GM18873 (cell line): ENCODE measurements around the gene RWDD4.
"Not testable (repeated sequence)": the region's sequence is repeated elsewhere in the genome, so short reads cannot be mapped to it uniquely, and the experiment has no call there.

Source experiments
- ATAC-seq: cut with Tn5 transposase; IDR thresholded peaks from one replicate; pipeline ENCODE4 v1.9.1; 2021; ENCODE audit warnings: mild to moderate bottlenecking, moderate library complexity, moderate number of reproducible peaks; ENCODE audit not compliant: unreplicated experiment, low FRiP score

Gene RWDD4

DNA sequence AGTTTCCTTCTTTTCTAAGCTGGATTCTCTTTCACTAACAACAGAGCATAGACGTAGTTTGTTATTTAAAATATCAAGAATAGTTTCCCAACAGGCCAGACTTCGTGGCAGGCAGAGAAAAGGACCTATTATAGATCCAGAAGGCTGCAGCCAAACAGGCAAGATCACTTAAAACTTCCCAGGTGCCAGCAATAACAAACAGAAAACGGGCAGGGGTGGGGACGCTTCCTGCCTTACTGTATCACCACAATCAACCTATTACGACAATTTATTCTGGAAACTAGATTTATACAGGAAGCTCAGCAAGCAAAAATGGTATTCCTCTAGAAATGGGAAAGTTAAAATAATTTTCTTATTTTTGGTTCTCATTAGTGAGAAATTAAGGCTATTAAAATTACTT, 22.1 kb downstream of the RWDD4 start:
- no peak for ATAC-seq

DNA sequence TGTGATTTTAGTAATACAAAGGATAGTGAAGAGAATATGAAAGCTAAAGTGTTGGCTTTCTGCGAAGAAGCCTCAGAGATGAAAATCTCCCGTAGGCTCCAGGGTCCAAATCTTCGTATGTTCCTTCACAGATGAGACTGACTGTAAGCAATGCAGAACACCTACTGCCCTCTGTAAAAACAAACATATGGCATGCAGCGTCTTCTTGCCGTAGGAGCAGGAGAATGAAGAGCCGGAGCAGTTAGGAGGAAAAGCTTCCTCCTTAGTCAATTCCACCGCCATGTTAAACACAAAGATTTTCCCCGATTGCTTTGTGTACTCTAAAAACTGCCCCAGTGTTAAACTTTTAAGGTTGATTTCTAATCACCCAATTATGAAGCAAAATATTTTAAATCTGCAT, 22.5 kb downstream of the RWDD4 start:
- ATAC-seq = no peak

DNA sequence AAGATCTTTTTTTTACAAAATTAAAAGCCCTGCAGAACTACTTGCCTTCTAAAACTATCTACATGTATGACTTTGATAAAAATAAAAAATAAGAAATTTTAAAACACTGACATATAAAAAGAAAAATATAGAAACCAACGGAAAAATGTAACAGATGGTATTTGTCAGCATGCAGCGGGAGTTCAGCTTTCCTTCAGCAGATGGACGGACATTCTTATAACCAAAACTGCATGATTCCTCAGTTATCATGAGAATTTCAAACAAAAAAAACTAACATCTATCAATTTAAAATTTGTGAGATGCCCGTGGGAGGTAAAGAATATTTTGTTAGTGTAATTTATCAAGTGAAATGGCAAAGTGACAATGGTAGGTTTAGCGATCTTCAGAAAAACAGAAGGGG, 23.2 kb downstream of the RWDD4 start:
- no peak for ATAC-seq

DNA sequence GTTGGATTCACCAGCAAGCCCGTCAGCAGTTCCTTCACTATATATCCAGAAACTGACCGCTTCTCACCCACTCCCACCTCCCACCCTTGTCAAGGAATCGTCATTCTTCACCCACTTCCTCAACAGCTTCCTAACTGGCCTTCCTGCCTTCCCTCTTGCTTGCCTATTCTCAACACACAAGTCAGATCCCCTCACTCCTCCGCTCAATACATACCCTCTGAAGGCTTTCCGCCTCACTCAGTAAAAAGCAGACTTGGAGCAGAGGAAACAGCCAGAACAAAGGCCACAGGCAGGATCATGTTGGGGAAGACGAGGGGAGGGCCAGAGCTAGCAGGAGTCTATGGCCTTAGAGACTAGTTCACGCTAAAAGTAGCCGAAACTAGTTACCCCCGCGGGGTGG, 23.7 kb downstream of the RWDD4 start:
- ATAC-seq = no peak

DNA sequence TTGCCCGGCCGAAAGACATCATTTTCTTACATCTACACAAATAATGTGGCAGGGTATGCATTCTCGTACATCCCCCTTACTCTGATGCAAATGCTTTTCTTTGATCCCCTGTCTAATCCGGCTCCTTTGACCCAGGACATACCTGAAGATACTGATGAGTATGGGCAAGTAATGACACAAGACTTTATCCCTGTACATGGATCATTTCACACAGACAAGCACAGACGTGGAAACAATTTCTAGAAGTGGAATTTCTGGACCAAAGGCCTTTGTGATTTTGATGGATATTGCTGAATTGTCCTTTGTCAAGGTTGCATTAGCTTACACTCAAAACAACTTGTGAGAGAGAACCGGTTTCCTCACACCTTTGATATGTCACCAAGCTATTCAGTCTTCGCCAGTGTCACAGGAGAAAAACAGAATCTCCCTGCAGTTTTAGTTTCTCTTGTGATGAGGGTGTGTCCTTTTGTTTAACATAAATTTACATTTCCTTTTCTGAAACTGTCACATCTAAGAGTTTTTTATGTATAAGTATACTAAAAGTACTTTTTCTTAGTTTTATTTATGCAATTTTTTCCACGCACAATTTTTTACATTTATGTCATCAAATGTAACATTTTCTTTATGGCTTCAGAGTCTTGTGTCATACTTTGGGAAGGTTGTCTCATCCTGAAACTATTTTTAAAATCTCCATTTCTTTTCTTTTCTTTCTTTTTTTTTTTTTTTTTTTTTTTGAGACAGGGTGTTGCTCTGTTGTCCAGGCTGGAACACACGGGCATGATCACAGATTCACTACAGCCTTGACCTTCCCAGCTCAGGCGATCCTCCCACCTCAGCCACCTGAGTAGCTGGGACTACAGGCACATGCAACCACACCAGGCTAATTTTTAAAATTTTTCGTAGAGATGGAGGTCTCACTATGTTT, 25.2 kb downstream of the RWDD4 start:
- ATAC-seq = no peak

DNA sequence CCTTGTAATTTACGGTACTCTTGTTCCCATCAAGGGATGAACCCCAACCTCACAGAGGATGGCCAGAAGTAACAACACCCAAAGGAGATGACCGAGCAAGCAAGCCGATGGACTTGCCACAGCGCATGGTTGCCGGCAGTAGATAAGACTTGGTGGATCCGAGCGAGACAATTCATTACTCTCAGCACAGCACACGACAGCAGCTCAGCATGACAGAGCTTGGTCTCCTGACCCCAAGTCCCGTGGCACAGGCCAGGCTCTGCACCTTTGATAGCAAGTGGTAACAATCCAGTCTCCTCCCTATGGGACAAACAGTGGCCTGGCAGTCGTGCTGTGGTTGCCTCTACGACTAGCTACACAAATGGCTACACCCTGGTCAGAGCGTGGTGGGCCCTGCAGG, 26.3 kb downstream of the RWDD4 start:
- no peak for ATAC-seq

DNA sequence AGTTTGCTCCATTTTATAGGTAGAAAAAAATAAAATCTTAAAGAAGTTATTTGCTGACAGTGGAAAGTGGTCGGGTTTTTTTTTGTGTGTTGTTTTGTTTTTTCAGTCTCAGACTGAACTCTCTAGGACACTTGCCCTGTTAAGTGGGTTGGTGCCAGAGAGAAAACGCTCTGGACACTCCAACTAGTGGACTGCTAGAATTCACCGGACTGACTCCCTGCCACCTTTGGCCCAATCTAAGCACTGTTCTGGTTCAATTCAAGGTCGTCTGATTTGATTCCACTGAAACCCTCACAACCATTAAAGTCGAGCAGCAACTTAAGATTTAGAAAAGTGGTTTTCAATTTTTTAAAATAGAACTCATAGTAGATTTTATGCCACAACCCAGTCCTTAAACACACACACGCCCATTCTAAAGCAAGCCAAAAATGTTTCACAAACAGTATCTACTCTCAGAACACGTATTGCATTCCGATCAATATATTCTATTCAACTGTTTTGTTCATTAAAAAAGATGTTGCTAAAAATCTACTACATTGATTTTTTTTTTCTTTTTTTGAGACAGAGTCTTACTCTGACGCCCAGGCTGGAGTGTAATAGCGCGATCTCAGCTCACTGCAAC, 27.3 kb downstream of the RWDD4 start:
- no peak for ATAC-seq

DNA sequence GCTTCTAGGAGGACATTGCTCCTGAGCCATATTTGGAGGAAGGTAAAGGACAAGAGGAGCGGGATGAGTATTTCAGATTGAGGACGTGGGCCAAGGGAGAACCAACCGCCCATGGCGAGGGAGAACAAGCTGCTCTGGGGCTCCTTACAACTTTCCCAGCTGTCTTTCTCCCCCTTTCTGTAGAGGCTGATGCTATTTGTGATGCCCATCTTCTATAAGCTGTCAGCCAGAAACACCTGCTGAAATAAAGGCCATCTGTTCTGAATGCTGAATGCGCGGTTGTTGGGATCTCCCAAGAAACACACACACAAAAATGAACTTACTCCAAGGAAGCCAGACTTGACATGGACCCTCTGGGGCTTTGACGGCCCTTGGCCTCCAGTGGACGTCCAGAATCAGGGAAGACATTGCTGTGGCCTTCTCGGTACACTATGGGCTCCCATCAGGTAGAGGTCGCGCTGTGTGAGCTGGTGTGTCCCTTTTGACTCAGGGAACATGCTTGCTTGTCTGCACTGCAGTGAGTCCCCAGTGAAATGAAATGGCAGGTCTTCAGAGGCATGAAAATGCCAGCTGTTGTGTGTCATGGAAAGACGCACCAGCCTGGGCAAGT, 30.9 kb downstream of the RWDD4 start:
- ATAC-seq = no peak

DNA sequence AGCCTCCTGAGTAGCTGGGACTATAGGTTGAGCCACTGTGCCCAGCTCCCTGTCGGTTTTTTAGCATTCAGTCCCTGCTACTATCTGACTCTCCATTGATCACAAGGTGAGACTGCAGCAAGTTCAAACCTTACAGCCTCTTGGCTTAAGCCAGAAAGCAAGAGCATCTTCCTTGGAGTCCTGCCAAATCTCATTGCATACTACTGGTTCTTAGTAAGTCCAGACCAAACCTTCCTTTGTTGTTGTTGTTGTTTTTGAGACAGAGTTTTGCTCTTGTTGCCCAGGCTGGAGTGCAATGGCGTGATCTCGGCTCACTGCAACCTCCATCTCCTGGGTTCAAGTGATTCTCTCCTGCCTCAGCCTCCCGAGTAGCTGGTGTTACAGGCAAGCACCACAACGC, 31.7 kb downstream of the RWDD4 start:
- ATAC-seq = not testable (repeated sequence)

DNA sequence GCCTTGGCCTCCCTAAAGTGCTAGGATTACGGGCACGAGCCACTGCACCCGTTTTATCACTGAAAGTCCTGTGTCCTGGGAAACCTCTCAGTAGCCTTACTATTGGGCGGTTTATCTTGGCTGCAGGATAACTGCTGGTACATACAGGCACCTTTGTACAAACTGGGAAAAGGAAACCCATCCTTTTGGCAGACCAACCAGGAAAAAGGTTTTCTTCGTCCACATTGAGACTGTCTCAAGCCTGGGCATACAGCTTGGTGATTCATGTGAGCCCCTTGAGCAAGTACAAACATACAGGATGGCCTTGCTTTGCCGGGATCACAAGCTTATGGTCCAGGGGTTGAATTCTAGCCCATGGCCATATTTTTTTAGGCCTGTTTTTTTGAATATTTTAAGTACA, 32.8 kb downstream of the RWDD4 start:
- no peak for ATAC-seq

DNA sequence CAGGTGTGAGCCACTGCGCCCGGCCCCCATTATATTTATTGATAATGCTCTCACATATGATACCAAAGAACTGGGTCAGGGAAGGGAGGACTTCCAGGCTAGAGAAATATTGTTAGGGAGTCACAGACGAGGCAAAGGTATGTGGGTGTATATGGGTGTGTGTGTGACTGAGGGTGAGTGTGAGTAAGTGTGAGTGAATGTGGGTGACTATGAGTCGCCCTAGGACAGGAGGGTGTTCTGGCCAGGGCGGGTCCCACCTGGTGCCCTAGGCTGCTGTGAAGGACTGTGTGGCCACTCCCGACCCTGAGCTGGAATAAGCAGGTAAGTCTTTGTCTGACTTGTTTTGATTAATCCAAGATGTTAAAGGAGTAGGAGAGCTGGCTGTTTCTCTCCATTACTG, 34.4 kb downstream of the RWDD4 start:
- no peak for ATAC-seq

DNA sequence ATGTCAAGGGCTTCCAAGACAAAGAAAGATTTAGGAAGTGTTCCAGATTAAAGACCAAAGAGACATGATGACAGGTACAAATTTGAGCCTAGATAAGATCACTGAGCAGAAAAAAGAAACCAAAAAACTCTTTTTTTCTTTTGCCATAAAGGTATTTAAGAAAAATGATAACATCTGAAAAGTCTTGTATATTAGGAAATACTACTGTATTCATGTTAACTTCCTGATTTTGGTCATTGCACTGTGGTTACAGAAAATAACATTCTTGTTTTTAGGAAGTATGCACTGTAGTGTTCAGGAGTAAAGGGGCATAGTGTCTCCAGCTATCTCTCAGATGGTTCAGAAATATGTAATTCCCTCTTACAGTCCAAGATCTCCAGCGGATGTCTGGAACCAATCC, 37.1 kb downstream of the RWDD4 start:
- ATAC-seq = no peak

DNA sequence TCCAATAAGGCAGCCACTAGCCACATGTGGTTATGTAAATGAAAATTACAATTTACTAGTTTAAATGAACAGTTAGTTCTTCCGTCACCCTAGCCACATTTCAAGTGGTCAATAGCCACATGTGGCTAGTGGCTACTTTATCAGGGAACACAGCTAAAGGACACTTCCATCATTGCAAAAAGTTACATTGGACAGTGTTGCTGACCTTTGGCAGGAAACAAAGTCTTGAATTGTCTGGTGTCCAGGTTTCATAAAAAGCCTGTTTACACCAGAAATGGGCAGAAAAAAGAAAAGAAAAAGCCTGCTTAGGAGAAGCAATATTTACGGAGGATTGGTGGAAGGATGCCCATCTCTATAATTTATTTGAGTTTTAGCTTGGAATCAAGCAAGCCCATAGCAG, 38.6 kb downstream of the RWDD4 start:
- no peak for ATAC-seq

DNA sequence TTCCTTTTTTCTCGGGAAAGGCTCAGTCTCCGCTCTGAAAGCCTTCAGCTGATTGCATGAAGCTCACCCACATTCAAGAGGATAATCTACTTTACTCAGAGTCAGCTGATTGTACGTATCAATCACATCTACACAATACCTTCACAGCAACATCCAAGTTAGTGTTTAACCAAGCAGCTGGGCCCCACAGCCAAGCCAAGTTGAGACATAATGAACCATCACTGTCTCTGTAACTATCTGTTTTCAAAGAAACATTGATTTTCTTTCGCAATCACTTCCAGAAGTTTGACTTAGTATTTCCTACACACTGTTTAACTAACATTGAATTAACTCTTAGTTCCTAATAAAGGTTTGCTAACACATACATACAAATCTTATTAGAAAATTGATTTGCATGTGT, 40.3 kb downstream of the RWDD4 start:
- no peak for ATAC-seq

DNA sequence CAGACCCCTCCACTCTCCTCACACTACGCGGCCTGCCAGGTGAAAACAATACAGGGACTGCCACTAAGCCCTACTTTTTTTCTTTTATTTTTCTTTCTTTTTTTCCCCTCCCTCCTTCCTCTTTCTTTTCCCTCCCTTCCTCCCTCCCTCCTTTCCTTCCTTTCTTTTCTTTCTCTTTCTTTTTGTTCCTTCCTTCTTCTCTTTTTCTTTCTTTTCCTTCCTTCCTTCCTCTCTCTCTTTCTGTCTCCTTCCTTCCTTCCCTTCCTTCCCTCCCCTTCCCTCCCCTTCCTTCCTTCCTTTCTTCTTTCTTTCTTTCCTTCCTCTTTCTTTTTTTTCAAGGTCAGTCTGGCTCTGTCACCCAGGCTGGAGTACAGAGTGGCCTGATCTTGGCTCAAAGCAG, 41.9 kb downstream of the RWDD4 start:
- ATAC-seq = no peak

DNA sequence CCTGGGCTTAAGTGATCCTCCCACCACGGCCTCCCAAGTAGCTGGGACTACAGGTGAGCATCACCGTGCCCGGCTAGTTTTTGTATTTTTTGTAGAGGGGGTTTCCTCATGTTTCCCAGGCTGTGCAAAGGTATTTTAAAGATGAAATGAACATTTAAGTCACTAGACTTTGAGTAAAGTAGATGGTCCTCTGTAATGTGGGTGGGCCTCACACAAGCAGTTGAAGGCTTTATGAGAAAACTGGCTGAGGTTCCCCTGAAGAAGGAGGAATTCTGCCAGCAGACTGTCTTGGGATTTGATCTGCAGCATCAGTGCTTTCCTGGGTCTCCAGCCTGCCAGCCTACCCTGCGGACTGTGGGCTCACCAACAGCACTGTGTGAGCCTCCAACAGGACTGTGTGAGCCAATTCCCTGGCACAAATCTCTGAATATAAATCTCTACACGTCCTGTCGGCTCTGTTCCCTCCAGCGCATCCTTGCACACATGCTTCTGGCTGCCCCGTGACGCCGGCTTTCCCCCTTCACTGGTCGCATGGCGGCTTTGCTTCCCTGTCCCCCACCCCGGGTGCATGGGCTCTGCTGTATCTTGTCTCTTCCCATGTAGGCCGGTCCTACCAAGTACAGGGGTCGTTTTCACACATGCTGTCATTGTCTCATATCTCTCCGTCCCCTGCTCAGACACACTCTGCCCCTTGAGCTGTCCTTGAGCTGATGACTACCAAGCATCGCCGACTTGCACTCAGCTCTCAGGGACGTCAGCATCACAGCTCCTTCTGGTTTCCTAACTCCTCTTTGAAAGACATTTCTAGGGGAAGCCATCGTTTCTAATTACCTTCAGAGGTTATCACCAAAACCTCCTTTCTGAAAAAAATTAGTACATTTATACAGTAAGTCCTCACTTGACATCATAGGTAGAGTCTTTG, 46.4 kb downstream of the RWDD4 start:
- ATAC-seq = no peak

DNA sequence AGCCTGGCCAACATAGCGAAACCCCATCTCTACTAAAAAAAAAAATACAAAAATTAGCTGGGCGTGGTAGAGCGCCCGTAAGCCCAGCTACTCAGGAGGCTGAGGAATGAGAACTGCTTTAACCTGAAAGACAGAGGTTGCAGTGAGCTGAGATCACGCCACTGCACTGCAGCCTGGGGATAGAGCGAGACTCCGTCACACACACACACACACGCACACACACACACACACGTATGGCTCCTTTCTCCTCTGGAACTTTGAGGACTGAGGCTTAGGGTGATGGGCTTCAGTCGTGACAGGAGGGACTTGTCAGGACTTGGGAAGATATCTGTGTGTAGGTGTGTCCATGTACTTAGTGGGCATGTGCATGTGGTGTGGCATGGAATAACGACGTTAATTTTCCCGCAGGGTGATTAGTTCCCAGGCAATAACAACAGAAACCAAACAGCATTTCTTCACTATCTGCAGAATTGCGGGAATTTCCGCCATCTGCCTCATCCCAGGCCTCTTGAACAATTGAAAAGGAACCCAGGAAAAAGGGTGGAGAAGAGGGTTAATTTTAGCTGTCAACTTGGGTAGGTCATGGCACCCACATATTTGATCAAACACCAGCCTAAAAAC, 47.7 kb downstream of the RWDD4 start:
- no peak for ATAC-seq

DNA sequence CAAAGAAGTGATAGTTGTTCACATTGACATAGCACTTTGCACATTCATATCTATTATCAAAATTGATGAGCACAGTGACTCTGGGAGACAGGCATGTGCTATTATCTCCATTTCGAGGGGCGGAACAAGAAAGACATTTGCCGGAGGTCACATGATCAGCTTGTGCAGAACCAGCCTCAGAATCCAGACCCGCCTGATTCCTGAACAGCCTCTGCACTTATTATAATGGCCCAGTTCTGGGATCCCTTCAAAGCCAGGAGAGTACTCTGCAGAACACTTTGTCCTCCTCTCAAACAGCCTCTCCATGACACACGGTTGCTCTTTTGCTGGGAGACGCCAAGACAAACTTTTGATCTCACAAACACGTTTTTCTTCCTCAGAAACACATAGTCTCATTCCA, 48.4 kb downstream of the RWDD4 start:
- no peak for ATAC-seq

DNA sequence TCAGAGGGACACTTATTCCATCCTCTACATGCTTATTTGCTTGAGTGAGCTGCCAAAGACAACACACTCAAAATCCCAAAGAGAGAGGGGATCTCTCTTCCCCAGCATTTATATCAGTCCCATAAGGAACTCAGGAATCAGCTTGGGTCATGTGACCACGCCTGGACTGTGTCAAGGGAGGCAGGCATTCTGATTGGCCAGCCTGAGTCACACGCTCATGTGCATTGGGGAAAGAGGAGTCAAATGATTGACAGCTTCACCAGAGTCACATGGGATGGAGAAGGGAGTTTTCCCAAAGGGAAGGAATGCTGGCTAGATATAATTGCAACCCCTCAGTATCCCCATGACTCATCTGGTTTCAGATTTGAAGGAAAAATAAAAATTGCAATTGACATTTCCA, 49.0 kb downstream of the RWDD4 start:
- no peak for ATAC-seq

DNA sequence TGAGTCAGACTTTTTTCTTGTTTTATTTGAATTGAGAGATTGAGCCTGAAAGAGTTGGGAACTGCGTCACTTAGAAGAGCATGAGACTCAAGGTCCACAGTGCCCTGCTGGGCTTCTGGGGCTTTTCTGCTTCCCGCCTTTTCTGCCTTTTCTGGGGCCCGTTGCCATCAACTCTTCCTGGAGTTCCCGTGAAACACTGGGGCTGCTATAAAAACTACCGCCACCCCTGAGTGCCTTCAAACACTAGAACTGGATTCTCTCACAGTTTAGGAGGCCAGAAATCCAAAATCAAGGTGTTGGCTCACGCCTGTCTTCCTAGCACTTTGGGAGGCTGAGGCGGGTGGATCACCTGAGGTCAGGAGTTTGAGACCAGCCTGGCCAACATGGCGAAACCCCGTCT, 49.8 kb downstream of the RWDD4 start:
- no peak for ATAC-seq
